T-cell (primary cell): ENCODE results near the gene SLC12A8. TPM values are rescaled to one million over a fixed set of nuclear protein-coding genes. Genes with fewer than 3 reads are reported as not detected.

Source experiments
- ATAC-seq, 4 experiments: fragments of 200-7000 bp in 3 of 4; fragments of 150-1000 bp in 1 of 4; cut with Tn5 transposase; replicated peaks in 1 of 4; 1 replicate in 3 of 4; 2 replicates in 1 of 4; pipeline ENCODE4 v1.10.0; 2021; ENCODE audit warnings: moderate library complexity in 3 of 4, mild to moderate bottlenecking in 2 of 4, moderate number of reproducible peaks in 1 of 4
- CTCF ChIA-PET, 2 donors: fragments of 300-600 bp; sonication (Branson Sonifier 250); formaldehyde crosslinking; loops; one replicate each; lab custom pipeline; 2022; ENCODE audit warnings: antibody characterized with exemption in 2 of 2; lab: Charles Lee
- POLR2A ChIA-PET, 2 donors: fragments of 300-600 bp; sonication (Branson Sonifier 250); formaldehyde crosslinking; loops; one replicate each; lab custom pipeline; 2022; ENCODE audit warnings: antibody characterized with exemption in 2 of 2; lab: Charles Lee
- DNase-seq, 35 experiments: peaks; one replicate each; pipeline versions ENCODE4 v3.0.0 to v3.0.0-alpha.2; 2013 to 2023
- H3K27ac ChIP-seq: one replicate; pipeline ENCODE4 v1.5.1; 2013; ENCODE audit warnings: low read length
- H3K27me3 ChIP-seq, 2 experiments: replicated peaks in 1 of 2; 1 replicate in 1 of 2; 2 replicates in 1 of 2; pipeline versions ENCODE4 v1.6.1 to v1.7.0; 2013; ENCODE audit warnings: low read length in 1 of 2, mixed read lengths in 1 of 2; ENCODE audit not compliant: control insufficient read depth in 2 of 2, insufficient read depth in 2 of 2; ENCODE audit errors: extremely low read depth in 1 of 2
- H3K36me3 ChIP-seq, 2 donors: 1 replicate in 1 of 2; 2 replicates in 1 of 2; pipeline versions ENCODE4 v1.6.1 to v1.7.0; 2013; ENCODE audit warnings: low read length in 1 of 2; ENCODE audit not compliant: control insufficient read depth in 2 of 2, insufficient read depth in 1 of 2; ENCODE audit errors: extremely low read depth in 1 of 2
- H3K4me1 ChIP-seq, 2 experiments: 1 replicate in 1 of 2; 2 replicates in 1 of 2; pipeline versions ENCODE4 v1.6.1 to v1.7.0; 2013; ENCODE audit warnings: low read length in 2 of 2, mixed read lengths in 1 of 2; ENCODE audit not compliant: insufficient read depth in 2 of 2, control insufficient read depth in 1 of 2; ENCODE audit errors: extremely low read depth in 1 of 2
- H3K4me3 ChIP-seq, 2 donors: 1 replicate in 1 of 2; 2 replicates in 1 of 2; pipeline versions ENCODE4 v1.5.1 to v1.7.0; 2013; ENCODE audit warnings: mild to moderate bottlenecking in 2 of 2, low read length in 1 of 2, moderate library complexity in 1 of 2; ENCODE audit not compliant: control insufficient read depth in 1 of 2; ENCODE audit errors: extremely low read depth in 1 of 2
- H3K9me3 ChIP-seq: 2 replicates; pipeline ENCODE4 v1.7.0; 2013
- H3K27ac Mint-ChIP-seq, 2 donors: one replicate each; pipeline ENCODE4 v1.8.0; 2020 to 2021; ENCODE audit warnings: mild to moderate bottlenecking in 2 of 2, mixed read lengths in 2 of 2
- H3K27me3 Mint-ChIP-seq, 2 donors: one replicate each; pipeline ENCODE4 v1.8.0; 2021 to 2022; ENCODE audit warnings: mixed read lengths in 2 of 2
- H3K36me3 Mint-ChIP-seq: one replicate; pipeline ENCODE4 v1.8.0; 2021; ENCODE audit warnings: mixed read lengths
- H3K4me1 Mint-ChIP-seq, 3 donors: one replicate each; pipeline ENCODE4 v1.8.0; 2020 to 2022; ENCODE audit warnings: mixed read lengths in 3 of 3, mild to moderate bottlenecking in 1 of 3
- H3K4me3 Mint-ChIP-seq, 3 donors: one replicate each; pipeline ENCODE4 v1.8.0; 2020 to 2022; ENCODE audit warnings: mild to moderate bottlenecking in 3 of 3, mixed read lengths in 3 of 3, moderate library complexity in 3 of 3
- H3K9me3 Mint-ChIP-seq, 3 donors: one replicate each; pipeline ENCODE4 v1.8.0; 2020 to 2022; ENCODE audit warnings: mixed read lengths in 3 of 3
- WGBS: methylation state at CpG from one replicate; pipeline ENCODE4 v1.1.5; 2013; ENCODE audit warnings: missing lambda C conversion rate; ENCODE audit not compliant: insufficient coverage; 5-methylcytosine and 5-hydroxymethylcytosine counted together
- total RNA-seq, 35 experiments: library from RNA in 6 of 35; stranded (reverse) in 6 of 35; fragments of 120-200 nt in 1 of 35; gene quantifications; one replicate each; pipeline versions ENCODE4 v1.2.1 to v1.2.4 and lab custom pipeline; 2013 to 2026

SLC12A8 gene
- total RNA-seq, 5 donors from 2014 or later (not counting 1 experiment from before 2014, with no cell fraction given) = 0.50 to 0.96 (median 0.60) TPM; not detected in 2

GRCh38 chr3:125150525-125151441, 61.8 kb downstream of the SLC12A8 start:
- H3K4me1 Mint-ChIP-seq = peaks cover 14 to 16% (median 15%) of the 10 kb centered on the region in 3 donors
- H3K9me3 Mint-ChIP-seq = no peaks in the 10 kb centered on the region
- POLR2A ChIA-PET = interaction anchor here in 1 of 2 donors (0.5 to 0.6 kb wide), 2 partner anchors 12 to 152 kb away, joined by 3 to 4 read pairs; no protein-coding TSS in a partner anchor
- ATAC-seq (peak in 3 of 4 experiments; percentile 48 to 75 (median 65)), DNase-seq (peak in 22 of 35 experiments; percentile 14 to 71 (median 29))
- no peak overlapping the region for H3K27ac Mint-ChIP-seq
- no peaks in the 10 kb centered on the region for H3K36me3 Mint-ChIP-seq
- Histone ChIP-seq H3K4me3 (no peak overlapping the region), H3K27ac (no peak overlapping the region), H3K27me3 (peaks cover 0 to 10% of the 10 kb centered on the region in 2 experiments), H3K9me3 (no peaks in the 10 kb centered on the region), H3K36me3 (no peaks in the 10 kb centered on the region), H3K4me1 (peaks cover 3 to 23% of the 10 kb centered on the region in 2 experiments)
- 78% methylated on average over 10 of the region's 14 CpGs for WGBS
- CTCF ChIA-PET = interaction anchor here (0.5 to 0.7 kb wide), 3 partner anchors 31 to 288 kb away, joined by 3 to 5 read pairs (median 4); no protein-coding TSS in a partner anchor
- H3K4me3 Mint-ChIP-seq = no peak overlapping the region
- no peaks in the 10 kb centered on the region for H3K27me3 Mint-ChIP-seq

DNA sequence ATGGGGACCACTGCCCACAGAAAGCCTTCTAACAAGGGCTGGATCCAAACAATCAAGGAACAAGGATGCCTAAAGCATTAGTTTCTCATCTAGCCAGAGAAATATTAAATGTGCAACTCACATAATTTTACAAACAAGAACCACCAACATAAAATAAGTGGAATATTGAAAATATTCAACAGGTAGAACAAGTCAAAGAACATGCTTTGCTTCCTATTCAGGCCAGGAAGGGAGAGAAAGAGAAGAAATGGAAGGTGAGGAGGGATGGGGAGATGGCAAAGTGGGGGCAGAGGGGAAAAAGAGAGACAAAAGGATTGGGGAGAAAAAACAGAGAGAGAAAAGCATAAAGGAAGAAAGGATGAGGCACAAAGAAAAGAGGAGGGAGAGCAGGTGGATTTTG, 63.1 kb downstream of the SLC12A8 start:
- no peak overlapping the region for H3K27ac ChIP-seq
- CTCF ChIA-PET = no interaction called here
- peaks cover 3 to 18% of the 10 kb centered on the region in 2 experiments for H3K4me1 ChIP-seq
- no peaks in the 10 kb centered on the region for H3K27me3 Mint-ChIP-seq
- no peaks in the 10 kb centered on the region for H3K9me3 ChIP-seq
- H3K27ac Mint-ChIP-seq = no peak overlapping the region
- no peaks in the 10 kb centered on the region for H3K36me3 Mint-ChIP-seq
- peaks cover 0 to 7% of the 10 kb centered on the region in 2 experiments for H3K27me3 ChIP-seq
- no peak overlapping the region for H3K4me3 ChIP-seq
- no peak overlapping the region for H3K4me3 Mint-ChIP-seq
- no peaks in the 10 kb centered on the region for H3K36me3 ChIP-seq
- POLR2A ChIA-PET = no interaction called here
- H3K4me1 Mint-ChIP-seq = peaks cover 6 to 16% (median 7%) of the 10 kb centered on the region in 3 donors
- H3K9me3 Mint-ChIP-seq = no peaks in the 10 kb centered on the region
- DNase-seq (no peak), ATAC-seq (no peak)

DNA sequence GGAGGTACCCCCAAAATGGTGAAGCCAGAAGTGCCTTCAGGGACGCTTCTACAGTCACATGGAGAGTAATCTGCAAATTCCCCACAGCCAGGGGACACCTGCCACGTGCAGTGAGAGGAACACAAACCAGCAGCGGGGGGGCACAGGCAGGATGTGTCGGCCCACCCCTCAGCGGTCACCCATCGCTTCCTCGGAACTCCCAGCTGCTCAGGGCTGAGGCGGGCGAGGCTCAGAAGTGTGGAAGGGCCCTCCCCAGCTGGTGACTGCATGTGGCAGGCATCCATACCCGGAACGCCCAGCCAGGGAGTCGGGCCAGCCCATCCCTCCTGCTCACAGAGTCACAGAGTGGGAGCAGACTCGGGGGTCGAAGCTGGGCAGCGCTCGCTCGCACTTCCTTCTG, 63.7 kb downstream of the SLC12A8 start:
- H3K9me3 Mint-ChIP-seq = no peaks in the 10 kb centered on the region
- no peak overlapping the region for H3K27ac Mint-ChIP-seq
- DNase-seq (peak in 6 of 35 experiments; percentile 13 to 45 (median 18)), ATAC-seq (peak in 1 of 4 experiments; percentile 20)
- no peak overlapping the region for H3K4me3 Mint-ChIP-seq
- no peaks in the 10 kb centered on the region for H3K27me3 Mint-ChIP-seq
- ChIA-PET POLR2A (no interaction called here), CTCF (no interaction called here)
- no peak overlapping the region for H3K27ac ChIP-seq
- no peaks in the 10 kb centered on the region for H3K9me3 ChIP-seq
- peaks cover 3 to 18% of the 10 kb centered on the region in 2 experiments for H3K4me1 ChIP-seq
- H3K4me1 Mint-ChIP-seq = peaks cover 6 to 16% (median 7%) of the 10 kb centered on the region in 3 donors
- WGBS = 61% methylated on average over 14 of the region's 17 CpGs
- H3K27me3 ChIP-seq = peaks cover 0 to 3% of the 10 kb centered on the region in 2 experiments
- no peaks in the 10 kb centered on the region for H3K36me3 Mint-ChIP-seq
- H3K36me3 ChIP-seq = no peaks in the 10 kb centered on the region
- H3K4me3 ChIP-seq = no peak overlapping the region

GRCh38 chr3:125148016-125148812, 64.3 kb downstream of the SLC12A8 start:
- Mint-ChIP-seq H3K4me1 (peaks cover 7 to 18% (median 9%) of the 10 kb centered on the region in 3 donors), H3K4me3 (no peak overlapping the region), H3K9me3 (no peaks in the 10 kb centered on the region), H3K27me3 (no peaks in the 10 kb centered on the region), H3K27ac (no peak overlapping the region), H3K36me3 (no peaks in the 10 kb centered on the region)
- Histone ChIP-seq H3K9me3 (no peaks in the 10 kb centered on the region), H3K27ac (no peak overlapping the region), H3K4me3 (no peak overlapping the region), H3K36me3 (no peaks in the 10 kb centered on the region), H3K27me3 (no peaks in the 10 kb centered on the region), H3K4me1 (peaks cover 3 to 22% of the 10 kb centered on the region in 2 experiments)
- DNase-seq (no peak), ATAC-seq (no peak)
- CTCF ChIA-PET = no interaction called here
- WGBS = 87% methylated on average over 6 of the region's 7 CpGs
- POLR2A ChIA-PET = no interaction called here

DNA sequence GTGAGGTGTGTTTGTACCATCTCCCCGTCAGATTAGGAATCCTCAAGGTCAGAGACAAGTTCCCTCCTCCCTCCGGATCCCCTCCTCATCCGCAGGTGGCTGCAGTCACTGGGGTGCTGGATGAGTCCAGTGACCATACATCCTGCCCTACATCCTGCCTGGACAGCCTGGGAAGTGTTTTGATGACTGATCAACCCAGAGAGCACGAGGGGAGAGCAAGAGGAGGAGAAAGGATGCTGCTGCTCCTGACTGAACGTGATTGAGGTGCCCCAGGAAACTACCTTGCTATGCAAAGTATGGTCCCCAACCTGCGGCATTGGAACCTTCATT, 65.1 kb downstream of the SLC12A8 start:
- peaks cover 15 to 25% (median 16%) of the 10 kb centered on the region in 3 donors for H3K4me1 Mint-ChIP-seq

More for the DNA sequence above, 65.1 kb downstream of the SLC12A8 start:
- no peak overlapping the region for H3K4me3 Mint-ChIP-seq
- no peak for ATAC-seq
- Histone ChIP-seq H3K4me3 (no peak overlapping the region), H3K27me3 (peaks cover 0 to under 1% of the 10 kb centered on the region in 2 experiments), H3K9me3 (no peaks in the 10 kb centered on the region), H3K27ac (no peak overlapping the region), H3K36me3 (no peaks in the 10 kb centered on the region), H3K4me1 (peaks cover 7 to 25% of the 10 kb centered on the region in 2 experiments)
- H3K27ac Mint-ChIP-seq = peak overlapping the region in 1 of 2 donors; percentile 7
- no peaks in the 10 kb centered on the region for H3K36me3 Mint-ChIP-seq
- WGBS = 83% methylated on average over 2 of the region's 6 CpGs
- ChIA-PET POLR2A (no interaction called here), CTCF (no interaction called here)
- DNase-seq = no peak
- H3K27me3 Mint-ChIP-seq = no peaks in the 10 kb centered on the region
- H3K9me3 Mint-ChIP-seq = no peaks in the 10 kb centered on the region
